ENCODE data around the gene PRICKLE4. TPM values are rescaled to one million over a fixed set of nuclear protein-coding genes. Genes with fewer than 3 reads are reported as not detected.

PRICKLE4 gene
- total and polyA plus RNA-seq, 9 donors, result 1.7 to 6.4 (median 2.7) TPM

- H3K27ac ChIP-seq (ENCODE audit: low read length), result no peak overlapping the region
- H3K27me3 ChIP-seq (ENCODE audit: control insufficient read depth, insufficient read depth, low read length), result no peaks in the 10 kb centered on the region
- 40% methylated on average over 1 of the region's 6 CpGs for WGBS (ENCODE audit: insufficient coverage)
- H3K4me1 ChIP-seq (ENCODE audit: control insufficient read depth, insufficient read depth, low read length), result peaks cover 19% of the 10 kb centered on the region
- H3K36me3 ChIP-seq (ENCODE audit: control insufficient read depth, insufficient read depth, low read length), result no peaks in the 10 kb centered on the region
- no peak overlapping the region for H3K4me3 ChIP-seq (ENCODE audit: low read length)
- no peaks in the 10 kb centered on the region for H3K9me3 ChIP-seq (replicated peaks; ENCODE audit: control insufficient read depth, low read depth, low read length)
- DNase-seq, result no peak
Measured at GRCh38 chr6:41736186-41736733, 44.3 kb upstream of the PRICKLE4 start.

GRCh38 chr6:41736800-41737555, 43.6 kb upstream of the PRICKLE4 start:
- WGBS (ENCODE audit: insufficient coverage), result 91% methylated on average over 11 of the region's 13 CpGs

GRCh38 chr6:41737591-41738130, 42.9 kb upstream of the PRICKLE4 start:
- Histone ChIP-seq H3K27ac (ENCODE audit: low read length) (no peak overlapping the region), H3K4me3 (ENCODE audit: low read length) (no peak overlapping the region), H3K36me3 (ENCODE audit: control insufficient read depth, insufficient read depth, low read length) (no peaks in the 10 kb centered on the region), H3K27me3 (ENCODE audit: control insufficient read depth, insufficient read depth, low read length) (no peaks in the 10 kb centered on the region), H3K9me3 (replicated peaks; ENCODE audit: control insufficient read depth, low read depth, low read length) (no peaks in the 10 kb centered on the region), H3K4me1 (ENCODE audit: control insufficient read depth, insufficient read depth, low read length) (peaks cover 23% of the 10 kb centered on the region)
- no CpG with 5 or more reads among the region's 6 CpGs for WGBS (ENCODE audit: insufficient coverage)
- DNase-seq, result no peak

More at GRCh38 chr6:41736800-41737555, 43.6 kb upstream of the PRICKLE4 start:
- DNase-seq, result no peak
- Histone ChIP-seq H3K4me3 (ENCODE audit: low read length) (no peak overlapping the region), H3K9me3 (replicated peaks; ENCODE audit: control insufficient read depth, low read depth, low read length) (no peaks in the 10 kb centered on the region), H3K27me3 (ENCODE audit: control insufficient read depth, insufficient read depth, low read length) (no peaks in the 10 kb centered on the region), H3K36me3 (ENCODE audit: control insufficient read depth, insufficient read depth, low read length) (no peaks in the 10 kb centered on the region), H3K4me1 (ENCODE audit: control insufficient read depth, insufficient read depth, low read length) (peaks cover 22% of the 10 kb centered on the region), H3K27ac (ENCODE audit: low read length) (no peak overlapping the region)

- H3K9me3 ChIP-seq (replicated peaks; ENCODE audit: control insufficient read depth, low read depth, low read length), result no peaks in the 10 kb centered on the region
- H3K27ac ChIP-seq (ENCODE audit: low read length), result no peak overlapping the region
- H3K36me3 ChIP-seq (ENCODE audit: control insufficient read depth, insufficient read depth, low read length), result no peaks in the 10 kb centered on the region
- no peak overlapping the region for H3K4me3 ChIP-seq (ENCODE audit: low read length)
- peaks cover 10% of the 10 kb centered on the region for H3K4me1 ChIP-seq (ENCODE audit: control insufficient read depth, insufficient read depth, low read length)
- DNase-seq, result no peak
- no CpG with 5 or more reads among the region's 4 CpGs for WGBS (ENCODE audit: insufficient coverage)
- H3K27me3 ChIP-seq (ENCODE audit: control insufficient read depth, insufficient read depth, low read length), result no peaks in the 10 kb centered on the region
Measured at GRCh38 chr6:41739041-41739440, 41.5 kb upstream of the PRICKLE4 start.

GRCh38 chr6:41740366-41741162, 40.0 kb upstream of the PRICKLE4 start:
- Histone ChIP-seq H3K27me3 (ENCODE audit: control insufficient read depth, insufficient read depth, low read length) (no peaks in the 10 kb centered on the region), H3K4me3 (ENCODE audit: low read length) (no peak overlapping the region), H3K9me3 (replicated peaks; ENCODE audit: control insufficient read depth, low read depth, low read length) (no peaks in the 10 kb centered on the region), H3K4me1 (ENCODE audit: control insufficient read depth, insufficient read depth, low read length) (peaks cover 10% of the 10 kb centered on the region), H3K27ac (ENCODE audit: low read length) (no peak overlapping the region), H3K36me3 (ENCODE audit: control insufficient read depth, insufficient read depth, low read length) (no peaks in the 10 kb centered on the region)
- 33% methylated on average over 5 of the region's 13 CpGs for WGBS (ENCODE audit: insufficient coverage)
- DNase-seq, result no peak

- 77% methylated on average over 17 of the region's 20 CpGs for WGBS (ENCODE audit: insufficient coverage)
Measured at GRCh38 chr6:41741625-41742490, 38.7 kb upstream of the PRICKLE4 start.

GRCh38 chr6:41743406-41744235, 37.0 kb upstream of the PRICKLE4 start:
- no peaks in the 10 kb centered on the region for H3K36me3 ChIP-seq (ENCODE audit: control insufficient read depth, insufficient read depth, low read length)
- no peaks in the 10 kb centered on the region for H3K9me3 ChIP-seq (replicated peaks; ENCODE audit: control insufficient read depth, low read depth, low read length)
- peaks cover 6% of the 10 kb centered on the region for H3K4me1 ChIP-seq (ENCODE audit: control insufficient read depth, insufficient read depth, low read length)
- H3K4me3 ChIP-seq (ENCODE audit: low read length), result no peak overlapping the region
- WGBS (ENCODE audit: insufficient coverage), result 74% methylated on average over 5 of the region's 6 CpGs
- no peak for DNase-seq
- H3K27ac ChIP-seq (ENCODE audit: low read length), result no peak overlapping the region
- H3K27me3 ChIP-seq (ENCODE audit: control insufficient read depth, insufficient read depth, low read length), result peaks cover 2% of the 10 kb centered on the region

More at GRCh38 chr6:41741625-41742490, 38.7 kb upstream of the PRICKLE4 start:
- Histone ChIP-seq H3K4me3 (ENCODE audit: low read length) (no peak overlapping the region), H3K4me1 (ENCODE audit: control insufficient read depth, insufficient read depth, low read length) (peaks cover 6% of the 10 kb centered on the region), H3K9me3 (replicated peaks; ENCODE audit: control insufficient read depth, low read depth, low read length) (no peaks in the 10 kb centered on the region), H3K36me3 (ENCODE audit: control insufficient read depth, insufficient read depth, low read length) (no peaks in the 10 kb centered on the region), H3K27me3 (ENCODE audit: control insufficient read depth, insufficient read depth, low read length) (peaks cover 2% of the 10 kb centered on the region), H3K27ac (ENCODE audit: low read length) (no peak overlapping the region)
- no peak for DNase-seq

GRCh38 chr6:41744236-41744787, 36.3 kb upstream of the PRICKLE4 start:
- Histone ChIP-seq H3K9me3 (replicated peaks; ENCODE audit: control insufficient read depth, low read depth, low read length) (no peaks in the 10 kb centered on the region), H3K4me1 (ENCODE audit: control insufficient read depth, insufficient read depth, low read length) (peaks cover 6% of the 10 kb centered on the region), H3K27ac (ENCODE audit: low read length) (no peak overlapping the region), H3K27me3 (ENCODE audit: control insufficient read depth, insufficient read depth, low read length) (peaks cover 2% of the 10 kb centered on the region), H3K36me3 (ENCODE audit: control insufficient read depth, insufficient read depth, low read length) (no peaks in the 10 kb centered on the region), H3K4me3 (ENCODE audit: low read length) (no peak overlapping the region)
- WGBS (ENCODE audit: insufficient coverage), result 77% methylated on average over 5 of the region's 7 CpGs
- DNase-seq, result no peak

- 74% methylated on average over 10 of the region's 10 CpGs for WGBS (ENCODE audit: insufficient coverage)
- H3K27me3 ChIP-seq (ENCODE audit: control insufficient read depth, insufficient read depth, low read length), result peaks cover 2% of the 10 kb centered on the region
Measured at GRCh38 chr6:41746107-41746506, 34.5 kb upstream of the PRICKLE4 start.

More at GRCh38 chr6:41746107-41746506, 34.5 kb upstream of the PRICKLE4 start:
- H3K36me3 ChIP-seq (ENCODE audit: control insufficient read depth, insufficient read depth, low read length), result no peaks in the 10 kb centered on the region
- H3K27ac ChIP-seq (ENCODE audit: low read length), result no peak overlapping the region
- H3K4me1 ChIP-seq (ENCODE audit: control insufficient read depth, insufficient read depth, low read length), result peaks cover 6% of the 10 kb centered on the region
- H3K4me3 ChIP-seq (ENCODE audit: low read length), result no peak overlapping the region
- H3K9me3 ChIP-seq (replicated peaks; ENCODE audit: control insufficient read depth, low read depth, low read length), result no peaks in the 10 kb centered on the region
- no peak for DNase-seq
